ENCODE data around the gene SUPT20HL1. TPM values are rescaled to one million over a fixed set of nuclear protein-coding genes. Genes with fewer than 3 reads are reported as not detected.
"Not testable (repeated sequence)": the region's sequence is repeated elsewhere in the genome, so short reads cannot be mapped to it uniquely, and the experiment has no call there.

SUPT20HL1 gene
- total RNA-seq, result not detected

GRCh38 chrX:24360272-24360671 is at the start of gene SUPT20HL1:
Gene SUPT20HL1 (plus strand): TSS chrX:24360639. CDS start chrX:24362761, 2,122 bp downstream.
- Mint-ChIP-seq H3K27me3 (ENCODE audit: low read depth) (peaks cover 9% of the 10 kb centered on the region), H3K9me3 (no peaks in the 10 kb centered on the region), H3K4me3 (no peak within 1 kb of the TSS), H3K27ac (no peak within 1 kb of the TSS), H3K4me1 (ENCODE audit: low read depth) (no peaks in the 10 kb centered on the region), H3K36me3 (ENCODE audit: insufficient read depth in 2 of 2) (no peaks in the 10 kb centered on the region)
- ATAC-seq (replicated peaks in 1 of 2), result no peak
- DNase-seq, result no peak

GRCh38 chrX:24310916-24311315 is 49.5 kb upstream of the SUPT20HL1 start:
- not testable (repeated sequence) for ATAC-seq (replicated peaks in 1 of 2); H3K36me3 Mint-ChIP-seq (ENCODE audit: insufficient read depth in 2 of 2); H3K9me3 Mint-ChIP-seq; DNase-seq; H3K27ac Mint-ChIP-seq; H3K4me1 Mint-ChIP-seq (ENCODE audit: low read depth); H3K4me3 Mint-ChIP-seq
- peaks cover 34% of the 10 kb centered on the region for H3K27me3 Mint-ChIP-seq (ENCODE audit: low read depth)

DNA sequence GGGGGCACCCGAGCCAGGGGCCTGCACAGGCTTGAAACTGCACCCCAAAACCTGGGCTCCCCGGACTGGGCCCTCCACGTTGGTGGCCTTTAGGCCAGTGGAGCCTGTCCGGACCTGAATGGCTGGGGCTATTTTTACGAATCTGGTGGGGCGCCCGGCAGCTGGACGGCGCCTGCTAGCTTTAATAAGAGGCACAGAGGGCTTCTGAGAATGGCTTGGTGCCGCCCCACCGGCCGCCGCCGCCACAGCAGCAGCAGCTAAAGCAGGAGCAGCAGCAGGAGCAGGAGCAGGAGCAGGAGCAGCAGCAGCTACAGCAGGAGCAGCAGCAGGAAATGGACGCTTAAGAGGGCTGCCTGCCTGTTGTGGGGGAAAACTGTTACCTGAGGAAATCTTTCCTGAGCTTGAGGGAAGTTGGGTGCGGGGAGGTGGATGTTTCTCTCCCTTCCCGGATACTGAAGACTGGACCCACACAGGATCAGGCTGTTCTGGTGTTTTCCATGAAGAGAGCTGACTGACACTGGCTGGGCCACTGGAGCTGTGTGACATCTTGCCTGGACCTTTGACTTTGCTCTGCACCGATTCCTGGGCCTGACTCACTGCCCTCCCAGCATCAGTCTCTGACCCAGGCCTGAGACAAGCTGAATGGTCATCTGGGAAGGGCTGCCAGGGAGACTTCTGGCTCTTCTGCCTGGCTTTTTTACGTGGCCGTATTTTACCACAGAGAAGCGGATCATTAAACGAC is 48.8 kb upstream of the SUPT20HL1 start:
- not testable (repeated sequence) for H3K27ac Mint-ChIP-seq

GRCh38 chrX:24312249-24312607 is 48.2 kb upstream of the SUPT20HL1 start:
- not testable (repeated sequence) for ATAC-seq (replicated peaks in 1 of 2)

More for the DNA sequence above, 48.8 kb upstream of the SUPT20HL1 start:
- DNase-seq; H3K4me1 Mint-ChIP-seq (ENCODE audit: low read depth); H3K4me3 Mint-ChIP-seq; H3K36me3 Mint-ChIP-seq (ENCODE audit: insufficient read depth in 2 of 2); ATAC-seq (replicated peaks in 1 of 2); H3K9me3 Mint-ChIP-seq: not testable (repeated sequence)
- peaks cover 28% of the 10 kb centered on the region for H3K27me3 Mint-ChIP-seq (ENCODE audit: low read depth)

DNA sequence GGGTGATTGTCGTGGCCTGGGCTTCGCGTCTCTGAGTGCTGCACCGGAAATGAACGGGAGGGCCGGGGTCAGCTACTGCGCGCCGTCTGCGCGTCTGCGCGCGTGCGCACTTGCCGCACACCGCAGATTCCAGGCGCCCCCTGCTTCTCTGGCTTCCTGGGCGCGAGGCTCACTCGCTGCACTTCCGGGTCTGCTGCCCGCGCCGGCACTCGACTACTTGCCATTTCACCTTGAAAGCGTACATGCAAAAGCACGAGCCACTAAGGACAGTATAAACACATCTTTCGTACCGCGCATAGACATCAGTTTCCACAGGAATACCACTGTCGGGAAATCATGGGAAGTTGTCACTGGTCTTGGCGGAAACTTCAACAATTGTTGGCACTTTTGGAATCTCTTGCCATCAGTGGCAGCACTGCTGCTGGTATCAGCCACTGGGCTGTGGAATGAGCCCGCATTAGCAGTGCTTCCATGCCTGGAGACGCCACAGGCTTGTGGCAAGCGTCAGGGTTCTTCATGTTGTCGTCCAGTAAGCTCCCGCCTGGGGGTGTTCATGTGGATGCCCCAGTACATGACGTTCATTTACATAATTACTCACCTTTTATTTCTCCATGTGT is 46.3 kb upstream of the SUPT20HL1 start, which contains the start of gene SUPT20HL2:
Gene SUPT20HL2 (minus strand): TSS at position 51 of the 617 bp plus-strand sequence. CDS start 754 bp downstream, outside the sequence.
- no peak for ATAC-seq (replicated peaks in 1 of 2)

More at GRCh38 chrX:24312249-24312607, 48.2 kb upstream of the SUPT20HL1 start:
- DNase-seq; H3K36me3 Mint-ChIP-seq (ENCODE audit: insufficient read depth in 2 of 2); H3K4me3 Mint-ChIP-seq; H3K9me3 Mint-ChIP-seq; H3K27ac Mint-ChIP-seq; H3K4me1 Mint-ChIP-seq (ENCODE audit: low read depth): not testable (repeated sequence)
- H3K27me3 Mint-ChIP-seq (ENCODE audit: low read depth), result peaks cover 22% of the 10 kb centered on the region

DNA sequence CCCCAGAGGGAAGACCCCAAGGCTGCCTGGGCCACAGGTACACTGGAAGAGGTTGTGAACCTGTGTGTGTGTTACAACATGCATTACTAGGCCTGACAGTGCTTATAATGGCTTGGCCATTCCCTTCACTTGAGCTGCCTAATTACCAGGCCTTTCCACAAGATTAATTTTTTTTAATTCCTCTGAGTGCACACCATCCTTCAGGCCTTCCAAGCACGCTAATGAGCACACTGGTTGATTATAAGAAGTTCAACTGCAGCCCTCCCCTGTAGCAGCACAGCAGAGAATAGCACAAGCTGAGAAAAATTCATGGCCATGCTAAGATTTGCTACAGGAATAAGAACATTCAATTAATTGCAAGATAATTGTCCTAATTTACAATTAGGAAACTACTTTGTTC is 44.3 kb upstream of the SUPT20HL1 start:
- Mint-ChIP-seq H3K4me1 (ENCODE audit: low read depth) (no peaks in the 10 kb centered on the region), H3K36me3 (ENCODE audit: insufficient read depth in 2 of 2) (no peaks in the 10 kb centered on the region), H3K9me3 (no peaks in the 10 kb centered on the region), H3K27ac (no peak overlapping the region), H3K4me3 (no peak overlapping the region), H3K27me3 (ENCODE audit: low read depth) (peaks cover 36% of the 10 kb centered on the region)
- no peak for DNase-seq
- no peak for ATAC-seq (replicated peaks in 1 of 2)

More for the DNA sequence above, 46.3 kb upstream of the SUPT20HL1 start, which contains the start of gene SUPT20HL2:
- H3K27ac Mint-ChIP-seq, result no peak within 1 kb of the TSS
- H3K4me1 Mint-ChIP-seq (ENCODE audit: low read depth), result no peaks in the 10 kb centered on the region
- H3K36me3 Mint-ChIP-seq (ENCODE audit: insufficient read depth in 2 of 2), result no peaks in the 10 kb centered on the region
- H3K27me3 Mint-ChIP-seq (ENCODE audit: low read depth), result peaks cover 28% of the 10 kb centered on the region
- no peaks in the 10 kb centered on the region for H3K9me3 Mint-ChIP-seq
- no peak for DNase-seq
- no peak within 1 kb of the TSS for H3K4me3 Mint-ChIP-seq

GRCh38 chrX:24317567-24317966 is 42.9 kb upstream of the SUPT20HL1 start:
- Mint-ChIP-seq H3K4me3 (no peak overlapping the region), H3K27ac (no peak overlapping the region), H3K27me3 (ENCODE audit: low read depth) (peaks cover 39% of the 10 kb centered on the region), H3K4me1 (ENCODE audit: low read depth) (no peaks in the 10 kb centered on the region), H3K36me3 (ENCODE audit: insufficient read depth in 2 of 2) (no peaks in the 10 kb centered on the region), H3K9me3 (no peaks in the 10 kb centered on the region)
- ATAC-seq (replicated peaks in 1 of 2) (no peak), DNase-seq (no peak)

DNA sequence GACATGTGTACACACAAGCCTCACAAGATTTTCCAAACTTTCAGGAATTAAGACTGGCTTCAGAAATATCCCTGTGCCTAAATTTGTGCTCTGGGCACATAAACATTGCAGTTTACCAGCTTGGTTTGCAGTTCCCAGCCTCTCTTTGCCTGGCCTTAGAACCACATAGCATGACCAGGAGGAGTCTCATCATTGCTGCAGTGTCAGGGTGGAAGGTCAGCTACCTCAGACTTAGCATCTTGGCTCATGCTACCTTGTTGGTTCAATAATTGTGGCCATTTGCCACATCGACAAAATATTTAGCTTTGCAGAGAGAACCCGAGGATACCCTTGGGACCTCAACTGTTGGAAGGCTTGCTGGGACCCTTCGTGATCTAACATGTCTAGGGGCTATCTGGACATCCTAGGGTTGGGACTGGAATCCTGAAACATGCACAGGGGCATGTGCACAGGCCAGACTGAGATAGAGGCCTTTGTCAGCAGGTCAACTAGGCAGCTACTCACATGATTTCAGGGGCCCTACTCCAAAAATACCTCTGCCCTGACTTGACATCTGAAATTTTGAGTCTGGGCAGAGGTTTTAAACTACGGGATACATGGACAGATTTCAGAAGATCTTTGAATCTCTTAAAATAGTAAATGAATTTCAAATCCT is 38.6 kb upstream of the SUPT20HL1 start:
- Mint-ChIP-seq H3K4me3 (no peak overlapping the region), H3K36me3 (ENCODE audit: insufficient read depth in 2 of 2) (no peaks in the 10 kb centered on the region), H3K27me3 (ENCODE audit: low read depth) (peaks cover 57% of the 10 kb centered on the region), H3K4me1 (ENCODE audit: low read depth) (no peaks in the 10 kb centered on the region), H3K9me3 (peaks cover 0 to 3% of the 10 kb centered on the region in 2 donors), H3K27ac (no peak overlapping the region)
- ATAC-seq (replicated peaks in 1 of 2) (no peak), DNase-seq (no peak)

DNA sequence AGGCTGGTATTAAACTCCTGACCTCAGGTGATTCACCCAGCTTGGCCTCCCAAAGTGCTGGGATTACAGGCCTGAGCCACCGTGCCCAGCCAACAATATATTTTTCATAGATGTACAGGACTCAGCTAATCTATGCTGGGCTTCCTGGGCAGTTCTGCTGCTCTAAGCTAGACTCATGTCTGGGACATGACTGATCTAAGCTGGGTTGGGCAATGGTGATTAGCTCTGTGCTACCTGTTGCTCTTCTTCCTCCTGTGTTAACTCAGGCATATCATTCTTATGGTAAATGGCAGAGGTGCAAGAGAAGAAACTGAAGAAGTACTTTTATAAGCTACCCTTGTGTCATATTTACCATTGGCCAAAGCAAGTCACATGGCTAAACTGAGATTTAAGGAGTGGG is 35.2 kb upstream of the SUPT20HL1 start:
- Mint-ChIP-seq H3K36me3 (ENCODE audit: insufficient read depth in 2 of 2) (no peaks in the 10 kb centered on the region), H3K9me3 (peaks cover 0 to 3% of the 10 kb centered on the region in 2 donors), H3K27ac (no peak overlapping the region), H3K4me3 (no peak overlapping the region), H3K27me3 (ENCODE audit: low read depth) (peaks cover 52% of the 10 kb centered on the region), H3K4me1 (ENCODE audit: low read depth) (no peaks in the 10 kb centered on the region)
- DNase-seq (no peak), ATAC-seq (replicated peaks in 1 of 2) (no peak)

GRCh38 chrX:24332878-24333277 is 27.6 kb upstream of the SUPT20HL1 start:
- no peak overlapping the region for H3K27ac Mint-ChIP-seq
- no peak overlapping the region for H3K4me3 Mint-ChIP-seq
- DNase-seq (no peak), ATAC-seq (replicated peaks in 1 of 2) (no peak)
- peaks cover 39% of the 10 kb centered on the region for H3K27me3 Mint-ChIP-seq (ENCODE audit: low read depth)
- H3K36me3 Mint-ChIP-seq (ENCODE audit: insufficient read depth in 2 of 2), result peaks cover 0 to 2% of the 10 kb centered on the region in 2 donors
- H3K4me1 Mint-ChIP-seq (ENCODE audit: low read depth), result no peaks in the 10 kb centered on the region
- H3K9me3 Mint-ChIP-seq, result peaks cover 0 to 7% of the 10 kb centered on the region in 2 donors

DNA sequence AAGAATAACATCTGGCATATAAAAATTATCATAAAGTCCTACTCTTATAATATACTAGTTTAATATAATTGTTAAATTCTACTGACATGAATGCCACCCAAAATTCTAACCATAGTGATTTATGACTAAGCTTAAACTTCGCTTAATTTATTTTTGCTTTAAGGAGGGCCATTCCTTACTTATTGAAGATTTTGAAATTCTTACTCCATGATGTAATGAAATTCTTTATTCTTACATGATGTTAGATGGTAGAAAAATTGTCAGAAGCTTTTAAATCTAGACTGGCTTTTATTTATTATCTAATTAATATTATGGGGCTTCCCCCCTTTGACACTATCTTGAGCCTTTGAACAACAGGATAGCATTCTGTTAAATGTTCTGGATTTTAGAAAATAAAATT is 27.1 kb upstream of the SUPT20HL1 start:
- no peak overlapping the region for H3K27ac Mint-ChIP-seq
- H3K9me3 Mint-ChIP-seq, result peaks cover 0 to 7% of the 10 kb centered on the region in 2 donors
- H3K27me3 Mint-ChIP-seq (ENCODE audit: low read depth), result peaks cover 39% of the 10 kb centered on the region
- no peak overlapping the region for H3K4me3 Mint-ChIP-seq
- H3K4me1 Mint-ChIP-seq (ENCODE audit: low read depth), result no peaks in the 10 kb centered on the region
- no peak for ATAC-seq (replicated peaks in 1 of 2)
- peaks cover 0 to 2% of the 10 kb centered on the region in 2 donors for H3K36me3 Mint-ChIP-seq (ENCODE audit: insufficient read depth in 2 of 2)
- no peak for DNase-seq

GRCh38 chrX:24334461-24334860 is 26.0 kb upstream of the SUPT20HL1 start:
- DNase-seq, result no peak
- Mint-ChIP-seq H3K4me3 (no peak overlapping the region), H3K27ac (no peak overlapping the region), H3K4me1 (ENCODE audit: low read depth) (no peaks in the 10 kb centered on the region), H3K9me3 (peaks cover 0 to 7% of the 10 kb centered on the region in 2 donors), H3K36me3 (ENCODE audit: insufficient read depth in 2 of 2) (peaks cover 0 to 2% of the 10 kb centered on the region in 2 donors), H3K27me3 (ENCODE audit: low read depth) (peaks cover 37% of the 10 kb centered on the region)
- ATAC-seq (replicated peaks in 1 of 2), result no peak

- no peak overlapping the region for H3K27ac Mint-ChIP-seq
- H3K4me1 Mint-ChIP-seq (ENCODE audit: low read depth), result no peaks in the 10 kb centered on the region
- ATAC-seq (replicated peaks in 1 of 2), result no peak
- peaks cover 38% of the 10 kb centered on the region for H3K27me3 Mint-ChIP-seq (ENCODE audit: low read depth)
- DNase-seq, result no peak
- no peak overlapping the region for H3K4me3 Mint-ChIP-seq
- peaks cover 0 to 2% of the 10 kb centered on the region in 2 donors for H3K36me3 Mint-ChIP-seq (ENCODE audit: insufficient read depth in 2 of 2)
- H3K9me3 Mint-ChIP-seq, result peaks cover 0 to 7% of the 10 kb centered on the region in 2 donors
These were observed 24.6 kb upstream of the SUPT20HL1 start for GRCh38 chrX:24335871-24336270.

All from activated T-cell treated with anti-CD3 and anti-CD28 coated beads, Interleukin-2, amount 50 U/mL, for 72 hours (primary cell).